NCI-H524 treated with DMSO at 0.1 percent for 48 hours (cell line): Measurements from ENCODE around the gene EOLA1.
"Not testable (repeated sequence)": the region's sequence is repeated elsewhere in the genome, so short reads cannot be mapped to it uniquely, and the experiment has no call there.

Experiments used
- DNase-seq: peaks from one replicate; lab custom pipeline; 2025; lab: John Stamatoyannopoulos, UW

The EOLA1 gene

GRCh38 chrX:149540621-149541520 lies at the start of gene EOLA1:
Gene EOLA1, plus strand, starts transcription at chrX:149541012. Its CDS starts 4,619 bp downstream, at chrX:149545631.
- DNase-seq, result peak; percentile 93

- DNase-seq, result no peak
These were observed 49.0 kb upstream of the EOLA1 start for GRCh38 chrX:149491812-149492211.

GRCh38 chrX:149493567-149494562 lies 46.9 kb upstream of the EOLA1 start:
- DNase-seq, result no peak

GRCh38 chrX:149494844-149495565 lies 45.8 kb upstream of the EOLA1 start:
- no peak for DNase-seq

- DNase-seq, result no peak
These were observed 45.2 kb upstream of the EOLA1 start for GRCh38 chrX:149495573-149496071.

GRCh38 chrX:149497054-149497453 lies 43.8 kb upstream of the EOLA1 start:
- no peak for DNase-seq

GRCh38 chrX:149497626-149498025 lies 43.2 kb upstream of the EOLA1 start:
- DNase-seq, result no peak

- no peak for DNase-seq
These were observed 42.0 kb upstream of the EOLA1 start for GRCh38 chrX:149498767-149499166.

GRCh38 chrX:149499766-149500165 lies 41.0 kb upstream of the EOLA1 start:
- no peak for DNase-seq

- DNase-seq, result not testable (repeated sequence)
These were observed 37.9 kb upstream of the EOLA1 start for GRCh38 chrX:149502923-149503322.

- not testable (repeated sequence) for DNase-seq
These were observed 37.4 kb upstream of the EOLA1 start for GRCh38 chrX:149503446-149503845.

GRCh38 chrX:149504226-149504914 lies 36.4 kb upstream of the EOLA1 start:
- no peak for DNase-seq

- DNase-seq, result peak; percentile 43
These were observed 35.7 kb upstream of the EOLA1 start, which contains the start of gene IDS for GRCh38 chrX:149504915-149505651. Gene IDS, minus strand, starts transcription at chrX:149505306. Its CDS starts 169 bp downstream, at chrX:149505137.

- no peak for DNase-seq
These were observed 35.1 kb upstream of the EOLA1 start for GRCh38 chrX:149505671-149506070.

GRCh38 chrX:149506349-149506748 lies 34.5 kb upstream of the EOLA1 start:
- DNase-seq, result no peak

GRCh38 chrX:149508467-149508866 lies 32.3 kb upstream of the EOLA1 start:
- no peak for DNase-seq

- no peak for DNase-seq
These were observed 30.4 kb upstream of the EOLA1 start for GRCh38 chrX:149510386-149510785.

GRCh38 chrX:149511081-149511480 lies 29.7 kb upstream of the EOLA1 start:
- DNase-seq, result no peak

- no peak for DNase-seq
These were observed 28.5 kb upstream of the EOLA1 start for GRCh38 chrX:149512225-149512885.
